Tibial nerve (tissue), 4 donors: ENCODE measurements around the gene NAPA. TPM values are rescaled to one million over a fixed set of nuclear protein-coding genes. Genes with fewer than 3 reads are reported as not detected.

Experiments used
- DNase-seq, 2 donors: peaks; one replicate each; pipeline ENCODE4 v3.0.0-alpha.2; 2019; ENCODE audit warnings: low spot score in 2 of 2
- H3K27ac ChIP-seq, 4 donors: fragments of 200-600 bp; sonication (generic) in 3 of 4; one replicate each; pipeline ENCODE4 v1.5.1; 2017 to 2019; ENCODE audit warnings: mild to moderate bottlenecking in 1 of 4
- H3K27me3 ChIP-seq, 2 donors: fragments of 200-600 bp; sonication (generic) in 1 of 2; one replicate each; pipeline versions ENCODE4 v1.5.1 to v1.6.0; 2017 to 2019
- H3K36me3 ChIP-seq, 3 donors: fragments of 200-600 bp; sonication (generic); one replicate each; pipeline ENCODE4 v1.5.1; 2018 to 2019
- H3K4me1 ChIP-seq, 4 donors: fragments of 200-600 bp; sonication (generic) in 3 of 4; one replicate each; pipeline ENCODE4 v1.5.1; 2017 to 2019
- H3K4me3 ChIP-seq, 4 donors: fragments of 200-600 bp; sonication (generic) in 3 of 4; one replicate each; pipeline ENCODE4 v1.5.1; 2017 to 2019; ENCODE audit warnings: mild to moderate bottlenecking in 1 of 4, moderate library complexity in 1 of 4
- H3K9me3 ChIP-seq, 4 donors: fragments of 200-600 bp; sonication (generic) in 3 of 4; one replicate each; pipeline ENCODE4 v1.5.1; 2017 to 2019
- CTCF ChIP-seq, 5 experiments: fragments of 200-600 bp in 3 of 5; fragments of 450-650 bp in 2 of 5; sonication (generic) in 3 of 5; IDR thresholded peaks; one replicate each; pipeline ENCODE4 v1.5.1; 2016 to 2019; ENCODE audit warnings: antibody characterized with exemption in 5 of 5, mild to moderate bottlenecking in 3 of 5, moderate library complexity in 2 of 5
- EP300 ChIP-seq, 2 donors: sonication (generic); formaldehyde crosslinking; IDR thresholded peaks; one replicate each; pipeline ENCODE4 v1.6.1; 2017; ENCODE audit warnings: antibody characterized with exemption in 2 of 2, mild to moderate bottlenecking in 1 of 2
- POLR2A ChIP-seq, 2 donors: fragments of 450-650 bp; IDR thresholded peaks; one replicate each; pipeline ENCODE4 v1.6.1; 2017; ENCODE audit warnings: antibody characterized with exemption in 2 of 2, mild to moderate bottlenecking in 2 of 2, moderate library complexity in 2 of 2
- WGBS, 2 donors: methylation state at CpG; one replicate each; pipeline ENCODE4 v1.1.5; 2018; 5-methylcytosine and 5-hydroxymethylcytosine counted together
- total RNA-seq, 4 donors: library from RNA; depleted of rRNA; stranded (reverse); fragments of >200 nt; gene quantifications; one replicate each; pipeline ENCODE4 v1.1.0, GENCODE V29; 2016

NAPA gene
- total RNA-seq, 4 donors from 2014 or later = 130 to 152 (median 138) TPM

DNA sequence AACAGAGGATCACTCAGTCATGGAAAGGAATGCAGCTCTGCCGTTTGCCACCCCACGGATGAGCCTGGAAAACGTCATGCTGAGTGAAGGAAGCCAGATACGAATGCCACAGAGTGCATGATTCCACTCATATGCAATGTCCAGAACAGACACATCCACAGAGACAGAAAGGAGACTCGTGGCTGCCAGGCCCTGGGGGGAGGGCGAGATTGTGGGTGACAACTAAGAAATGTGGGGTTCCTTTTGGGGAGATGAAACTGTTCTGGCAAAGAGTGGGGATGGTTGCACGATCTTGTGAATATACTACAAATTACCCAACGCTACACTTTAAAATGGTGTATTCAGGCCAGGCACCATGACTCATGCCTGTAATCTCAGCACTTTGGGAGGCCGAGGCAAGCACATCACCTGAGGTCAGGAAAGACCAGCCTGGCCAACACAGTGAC is 27.2 kb upstream of the NAPA start:
- H3K36me3 ChIP-seq = no peaks in the 10 kb centered on the region
- no peaks in the 10 kb centered on the region for H3K9me3 ChIP-seq
- WGBS, 2 donors = 71 to 75% methylated on average over 9 of the region's 9 CpGs
- peaks cover 0 to 27% of the 10 kb centered on the region in 2 donors for H3K27me3 ChIP-seq
- no peak for TF ChIP-seq POLR2A (IDR thresholded peaks at IDR 0.05)
- TF ChIP-seq EP300 (IDR thresholded peaks at IDR 0.05) = no peak
- no peak for TF ChIP-seq CTCF (IDR thresholded peaks at IDR 0.05)
- DNase-seq = no peak
- H3K4me1 ChIP-seq = peaks cover 0 to 12% (median 2%) of the 10 kb centered on the region in 4 donors
- no peak overlapping the region for H3K4me3 ChIP-seq
- no peak overlapping the region for H3K27ac ChIP-seq

DNA sequence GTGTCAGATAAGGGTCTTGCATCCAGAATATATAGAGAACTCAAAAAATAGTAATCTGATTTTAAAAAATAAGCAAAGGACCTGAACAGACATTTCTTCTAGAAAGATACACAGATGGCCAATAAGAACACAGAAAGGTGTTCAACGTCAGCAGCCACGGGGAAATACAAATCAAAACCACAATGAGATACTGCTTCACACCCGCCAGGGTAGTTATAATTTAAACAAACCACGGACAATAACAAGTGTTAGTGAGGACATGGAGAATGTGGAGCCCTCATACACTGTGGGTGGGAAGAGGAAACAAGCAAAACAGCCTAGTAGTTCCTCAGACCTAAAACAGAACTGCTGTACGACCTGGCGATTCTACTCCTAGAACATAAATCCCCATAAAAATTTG is 26.7 kb upstream of the NAPA start:
- H3K9me3 ChIP-seq = no peaks in the 10 kb centered on the region
- DNase-seq = no peak
- H3K27ac ChIP-seq = no peak overlapping the region

DNA sequence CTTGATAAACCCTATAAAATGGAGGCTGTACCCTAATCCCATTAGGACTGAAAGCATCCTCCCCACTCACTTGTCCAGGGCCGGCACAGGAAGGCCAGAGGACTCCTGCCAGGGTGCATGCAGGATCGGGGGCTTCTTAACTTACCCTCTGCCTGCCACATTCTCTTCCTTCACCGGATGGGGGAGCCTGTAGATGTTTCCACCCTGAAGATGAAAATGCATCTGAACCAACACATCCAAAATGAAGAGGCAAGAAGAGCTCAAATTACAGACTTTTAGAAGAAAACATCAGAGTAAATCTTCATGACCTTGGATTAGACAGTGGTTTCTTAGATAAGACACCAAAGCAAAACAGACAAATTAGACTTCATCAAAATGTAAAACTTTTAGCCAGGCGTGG is 25.9 kb upstream of the NAPA start:
- 43 to 56% methylated on average over 4 of the region's 4 CpGs for WGBS, 2 donors
- Histone ChIP-seq H3K36me3 (no peaks in the 10 kb centered on the region), H3K4me1 (peaks cover 0 to 11% (median 2%) of the 10 kb centered on the region in 4 donors), H3K27ac (no peak overlapping the region), H3K4me3 (no peak overlapping the region), H3K9me3 (no peaks in the 10 kb centered on the region), H3K27me3 (peaks cover 0 to 19% of the 10 kb centered on the region in 2 donors)
- TF ChIP-seq POLR2A (IDR thresholded peaks at IDR 0.05) = no peak
- TF ChIP-seq CTCF (IDR thresholded peaks at IDR 0.05) = no peak
- TF ChIP-seq EP300 (IDR thresholded peaks at IDR 0.05) = no peak
- DNase-seq = no peak

More for the DNA sequence above, 26.7 kb upstream of the NAPA start:
- H3K4me3 ChIP-seq = no peak overlapping the region
- TF ChIP-seq EP300 (IDR thresholded peaks at IDR 0.05) = no peak
- TF ChIP-seq CTCF (IDR thresholded peaks at IDR 0.05) = no peak
- TF ChIP-seq POLR2A (IDR thresholded peaks at IDR 0.05) = no peak
- H3K4me1 ChIP-seq = peaks cover 0 to 12% (median 2%) of the 10 kb centered on the region in 4 donors
- H3K36me3 ChIP-seq = no peaks in the 10 kb centered on the region
- peaks cover 0 to 25% of the 10 kb centered on the region in 2 donors for H3K27me3 ChIP-seq
- WGBS, 2 donors = 79 to 81% methylated on average over 6 of the region's 6 CpGs

GRCh38 chr19:47539747-47540311 is 25.0 kb upstream of the NAPA start:
- no peak for DNase-seq
- WGBS, 2 donors = 71 to 73% methylated on average over 11 to 12 of the region's 12 CpGs
- peaks cover 0 to 9% of the 10 kb centered on the region in 2 donors for H3K27me3 ChIP-seq
- H3K4me1 ChIP-seq = peaks cover 0 to 1% (median 0%) of the 10 kb centered on the region in 4 donors
- no peak overlapping the region for H3K4me3 ChIP-seq
- H3K9me3 ChIP-seq = no peaks in the 10 kb centered on the region
- no peaks in the 10 kb centered on the region for H3K36me3 ChIP-seq
- no peak overlapping the region for H3K27ac ChIP-seq
- TF ChIP-seq CTCF (IDR thresholded peaks at IDR 0.05) (no peak), POLR2A (IDR thresholded peaks at IDR 0.05) (no peak), EP300 (IDR thresholded peaks at IDR 0.05) (no peak)

DNA sequence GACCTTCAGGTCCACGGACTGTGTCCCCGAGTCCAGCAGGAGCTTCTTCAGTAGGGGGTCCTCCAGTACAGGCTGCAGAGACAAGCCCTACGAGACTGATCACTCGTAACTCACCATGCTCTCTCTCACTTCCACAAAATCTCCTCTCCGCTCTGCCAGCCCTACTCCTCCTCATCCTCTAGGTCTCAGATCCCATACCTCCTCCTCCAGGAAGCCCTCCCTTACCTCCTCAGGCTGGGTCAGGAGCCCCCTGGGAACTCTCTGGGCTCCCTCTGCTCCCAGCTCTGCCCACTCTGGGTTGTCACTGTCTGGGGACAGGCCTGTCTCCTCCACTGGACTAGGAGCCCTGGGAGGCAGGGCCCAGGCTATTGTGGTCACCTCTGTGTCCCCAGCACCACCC is 23.9 kb upstream of the NAPA start:
- WGBS, 2 donors = 93 to 94% methylated on average over 5 of the region's 5 CpGs
- Histone ChIP-seq H3K4me3 (no peak overlapping the region), H3K36me3 (no peaks in the 10 kb centered on the region), H3K9me3 (no peaks in the 10 kb centered on the region), H3K4me1 (no peaks in the 10 kb centered on the region), H3K27ac (no peak overlapping the region), H3K27me3 (no peaks in the 10 kb centered on the region)
- TF ChIP-seq POLR2A (IDR thresholded peaks at IDR 0.05) (no peak), EP300 (IDR thresholded peaks at IDR 0.05) (no peak), CTCF (IDR thresholded peaks at IDR 0.05) (no peak)
- DNase-seq = no peak
